ENCODE measurements around the gene COL6A2. TPM values are rescaled to one million over a fixed set of nuclear protein-coding genes. Genes with fewer than 3 reads are reported as not detected.
A peak's percentile ranks its signal among the peaks of the same experiment; 100 is the strongest.

The COL6A2 gene
- total and polyA plus RNA-seq, 2 experiments from 2014 or later = 28.4 to 89.2 TPM

- Histone ChIP-seq H3K36me3 (ENCODE audit: insufficient read depth) (no peaks in the 10 kb centered on the region), H2AFZ (peak overlapping the region; percentile 76), H3K4me3 (no peak overlapping the region), H3F3A (replicated peaks; ENCODE audit: low read depth) (0 out of 2 replicates have a peak, but pooled peaks cover 3% of the 10 kb centered on the region), H3K4me1 (ENCODE audit: insufficient read depth) (peaks cover 11% of the 10 kb centered on the region; the same call in 1 of the 2 replicates), H3K79me2 (replicated peaks; ENCODE audit: insufficient read depth) (no peaks in the 10 kb centered on the region), H3K9me2 (ENCODE audit: insufficient read depth) (no peaks in the 10 kb centered on the region), H3K27me3 (ENCODE audit: insufficient read depth) (no peaks in the 10 kb centered on the region), H3K4me2 (peak overlapping the region; percentile 63; the same call in 1 of the 2 replicates), H4K20me1 (replicated peaks; ENCODE audit: insufficient read depth) (no peaks in the 10 kb centered on the region), H3K27ac (ENCODE audit: low read depth) (peak overlapping the region; percentile 66; the same call in 1 of the 2 replicates)
- Mint-ChIP-seq H3K27ac (peak overlapping the region; percentile 38), H3K4me1 (peaks cover 3% of the 10 kb centered on the region), H3K27me3 (ENCODE audit: insufficient read depth, low read depth, poor library complexity) (no peaks in the 10 kb centered on the region), H3K4me3 (no peak overlapping the region; the same call in 2 of the 3 replicates), H3K9me3 (no peaks in the 10 kb centered on the region; the same call in 2 of the 3 replicates), H3K36me3 (ENCODE audit: low read depth) (peaks cover under 1% of the 10 kb centered on the region; the same call in 1 of the 3 replicates)
- TF ChIP-seq NANOG (IDR thresholded peaks at IDR 0.05; ENCODE audit: borderline replicate concordance) = peak; percentile 37; the same call in 1 of the 2 replicates
- TF ChIP-seq, protein P1, sequence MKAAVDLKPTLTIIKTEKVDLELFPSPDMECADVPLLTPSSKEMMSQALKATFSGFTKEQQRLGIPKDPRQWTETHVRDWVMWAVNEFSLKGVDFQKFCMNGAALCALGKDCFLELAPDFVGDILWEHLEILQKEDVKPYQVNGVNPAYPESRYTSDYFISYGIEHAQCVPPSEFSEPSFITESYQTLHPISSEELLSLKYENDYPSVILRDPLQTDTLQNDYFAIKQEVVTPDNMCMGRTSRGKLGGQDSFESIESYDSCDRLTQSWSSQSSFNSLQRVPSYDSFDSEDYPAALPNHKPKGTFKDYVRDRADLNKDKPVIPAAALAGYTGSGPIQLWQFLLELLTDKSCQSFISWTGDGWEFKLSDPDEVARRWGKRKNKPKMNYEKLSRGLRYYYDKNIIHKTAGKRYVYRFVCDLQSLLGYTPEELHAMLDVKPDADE (IDR thresholded peaks at IDR 0.05) = peak; percentile 60
- no peak for TF ChIP-seq POLR2AphosphoS5 (IDR thresholded peaks at IDR 0.05; ENCODE audit: low read depth)
- ATAC-seq (peak; percentile 53), DNase-seq (ENCODE audit: low spot score) (peak; percentile 46)
Measured at GRCh38 chr21:46048926-46049889, 48.7 kb upstream of the COL6A2 start.

- Mint-ChIP-seq H3K4me1 (peaks cover 6% of the 10 kb centered on the region), H3K4me3 (no peak overlapping the region), H3K27ac (peak overlapping the region; percentile 38; the same call in 1 of the 2 replicates), H3K36me3 (ENCODE audit: low read depth) (peaks cover 3% of the 10 kb centered on the region; the same call in 1 of the 3 replicates), H3K9me3 (no peaks in the 10 kb centered on the region; the same call in 2 of the 3 replicates), H3K27me3 (ENCODE audit: insufficient read depth, low read depth, poor library complexity) (peaks cover 2% of the 10 kb centered on the region)
- Histone ChIP-seq H3K4me2 (peak overlapping the region; percentile 63; the same call in 1 of the 2 replicates), H3K79me2 (replicated peaks; ENCODE audit: insufficient read depth) (no peaks in the 10 kb centered on the region), H4K20me1 (replicated peaks; ENCODE audit: insufficient read depth) (no peaks in the 10 kb centered on the region), H3K27me3 (ENCODE audit: insufficient read depth) (no peaks in the 10 kb centered on the region), H3K9me2 (ENCODE audit: insufficient read depth) (no peaks in the 10 kb centered on the region), H3K4me3 (no peak overlapping the region), H3K4me1 (ENCODE audit: insufficient read depth) (peaks cover 11% of the 10 kb centered on the region; the same call in 1 of the 2 replicates), H2AFZ (no peak overlapping the region), H3K27ac (ENCODE audit: low read depth) (peak overlapping the region; percentile 7; the same call in 1 of the 2 replicates), H3F3A (replicated peaks; ENCODE audit: low read depth) (0 out of 2 replicates have a peak, but pooled peaks cover 5% of the 10 kb centered on the region), H3K36me3 (ENCODE audit: insufficient read depth) (no peaks in the 10 kb centered on the region)
- ATAC-seq (no peak), DNase-seq (ENCODE audit: low spot score) (no peak)
- TF ChIP-seq EZH2phosphoT487 (IDR thresholded peaks at IDR 0.05; ENCODE audit: unreplicated experiment) (no peak), POLR2AphosphoS5 (IDR thresholded peaks at IDR 0.05; ENCODE audit: low read depth) (no peak), ZNF114 (CRISPR knock-in tag; IDR thresholded peaks at IDR 0.05) (no peak)
- TF ChIP-seq, protein P2, sequence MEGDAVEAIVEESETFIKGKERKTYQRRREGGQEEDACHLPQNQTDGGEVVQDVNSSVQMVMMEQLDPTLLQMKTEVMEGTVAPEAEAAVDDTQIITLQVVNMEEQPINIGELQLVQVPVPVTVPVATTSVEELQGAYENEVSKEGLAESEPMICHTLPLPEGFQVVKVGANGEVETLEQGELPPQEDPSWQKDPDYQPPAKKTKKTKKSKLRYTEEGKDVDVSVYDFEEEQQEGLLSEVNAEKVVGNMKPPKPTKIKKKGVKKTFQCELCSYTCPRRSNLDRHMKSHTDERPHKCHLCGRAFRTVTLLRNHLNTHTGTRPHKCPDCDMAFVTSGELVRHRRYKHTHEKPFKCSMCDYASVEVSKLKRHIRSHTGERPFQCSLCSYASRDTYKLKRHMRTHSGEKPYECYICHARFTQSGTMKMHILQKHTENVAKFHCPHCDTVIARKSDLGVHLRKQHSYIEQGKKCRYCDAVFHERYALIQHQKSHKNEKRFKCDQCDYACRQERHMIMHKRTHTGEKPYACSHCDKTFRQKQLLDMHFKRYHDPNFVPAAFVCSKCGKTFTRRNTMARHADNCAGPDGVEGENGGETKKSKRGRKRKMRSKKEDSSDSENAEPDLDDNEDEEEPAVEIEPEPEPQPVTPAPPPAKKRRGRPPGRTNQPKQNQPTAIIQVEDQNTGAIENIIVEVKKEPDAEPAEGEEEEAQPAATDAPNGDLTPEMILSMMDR (conservative IDR thresholded peaks at IDR 0.05; ENCODE audit: low read depth in 2 of 2) = no peak
Measured at GRCh38 chr21:46049890-46050667, 47.8 kb upstream of the COL6A2 start.

Measured in GM23338 (cell line).